ENCODE results near the gene SYNJ2.
A peak's percentile ranks its signal among the peaks of the same experiment; 100 is the strongest.

The SYNJ2 gene

GRCh38 chr6:157978021-157978783, 3.5 kb upstream of the SYNJ2 start:
- no peak for DNase-seq (ENCODE audit: low read depth in 2 of 2)

GRCh38 chr6:157980288-157981131, 1.2 kb upstream of the SYNJ2 start:
- DNase-seq (ENCODE audit: low read depth in 2 of 2) = no peak

GRCh38 chr6:157981132-157981394, 600 bp upstream of the SYNJ2 start:
- no peak for DNase-seq (ENCODE audit: low read depth in 2 of 2)

GRCh38 chr6:157982102-157982562, 469 bp downstream of the SYNJ2 start:
- DNase-seq (ENCODE audit: low read depth in 2 of 2) = peak in 1 of 2 donors; percentile 31

- no peak for DNase-seq (ENCODE audit: low read depth in 2 of 2)
These were observed 1.1 kb downstream of the SYNJ2 start for GRCh38 chr6:157982563-157983405.

- no peak for DNase-seq (ENCODE audit: low read depth in 2 of 2)
These were observed 1.9 kb downstream of the SYNJ2 start for GRCh38 chr6:157983406-157984119.

- DNase-seq (ENCODE audit: low read depth in 2 of 2) = no peak
These were observed 2.5 kb downstream of the SYNJ2 start for GRCh38 chr6:157984128-157984527.

- DNase-seq (ENCODE audit: low read depth in 2 of 2) = no peak
These were observed 3.1 kb downstream of the SYNJ2 start for GRCh38 chr6:157984686-157985225.

- no peak for DNase-seq (ENCODE audit: low read depth in 2 of 2)
These were observed 3.9 kb downstream of the SYNJ2 start for GRCh38 chr6:157985378-157986155.

- no peak for DNase-seq (ENCODE audit: low read depth in 2 of 2)
These were observed 6.4 kb downstream of the SYNJ2 start for GRCh38 chr6:157987788-157988699.

GRCh38 chr6:157988700-157989063, 7.0 kb downstream of the SYNJ2 start:
- DNase-seq (ENCODE audit: low read depth in 2 of 2) = no peak

GRCh38 chr6:157989541-157990289, 8.1 kb downstream of the SYNJ2 start:
- no peak for DNase-seq (ENCODE audit: low read depth in 2 of 2)

- peak in 1 of 2 donors; percentile 34 for DNase-seq (ENCODE audit: low read depth in 2 of 2)
These were observed 8.8 kb downstream of the SYNJ2 start for GRCh38 chr6:157990321-157991066.

- no peak for DNase-seq (ENCODE audit: low read depth in 2 of 2)
These were observed 9.4 kb downstream of the SYNJ2 start for GRCh38 chr6:157991067-157991432.

GRCh38 chr6:157993076-157993475, 11.4 kb downstream of the SYNJ2 start:
- no peak for DNase-seq (ENCODE audit: low read depth in 2 of 2)

GRCh38 chr6:157994125-157994795, 12.6 kb downstream of the SYNJ2 start:
- DNase-seq (ENCODE audit: low read depth in 2 of 2) = no peak

- no peak for DNase-seq (ENCODE audit: low read depth in 2 of 2)
These were observed 13.8 kb downstream of the SYNJ2 start for GRCh38 chr6:157995458-157995857.

All from stimulated activated CD4-positive, alpha-beta T cell treated with anti-CD3 and anti-CD28 coated beads, Interleukin-15, amount 100 ng/mL, for 48 hours (primary cell).